ENCODE data around the gene CASP2.
"Not testable (repeated sequence)": the region's sequence is repeated elsewhere in the genome, so short reads cannot be mapped to it uniquely, and the experiment has no call there.

Gene CASP2

GRCh38 chr7:143265017-143265693 is 23.0 kb upstream of the CASP2 start:
- no peak for DNase-seq

- DNase-seq: no peak
These were observed 18.9 kb upstream of the CASP2 start for GRCh38 chr7:143269251-143269650.

- DNase-seq: no peak
These were observed 16.9 kb upstream of the CASP2 start for GRCh38 chr7:143271240-143271639.

GRCh38 chr7:143272871-143273270 is 15.3 kb upstream of the CASP2 start:
- DNase-seq: no peak

GRCh38 chr7:143279186-143280098 is 8.7 kb upstream of the CASP2 start:
- no peak for DNase-seq

GRCh38 chr7:143280160-143280559 is 8.0 kb upstream of the CASP2 start:
- no peak for DNase-seq

GRCh38 chr7:143280566-143280965 is 7.6 kb upstream of the CASP2 start:
- no peak for DNase-seq

- DNase-seq: no peak
These were observed 6.6 kb upstream of the CASP2 start for GRCh38 chr7:143281529-143281928.

- no peak for DNase-seq
These were observed 6.0 kb upstream of the CASP2 start for GRCh38 chr7:143282124-143282523.

GRCh38 chr7:143283381-143283780 is 4.8 kb upstream of the CASP2 start:
- no peak for DNase-seq

- DNase-seq: peak in 1 of 3 experiments; percentile 28
These were observed 3.3 kb upstream of the CASP2 start, which contains the start of gene TMEM139 for GRCh38 chr7:143284591-143285469. TSS of gene TMEM139 (plus strand) at chr7:143284958. CDS start at chr7:143285958, 1,000 bp downstream.

GRCh38 chr7:143285470-143285778 is 2.7 kb upstream of the CASP2 start:
- DNase-seq: no peak

GRCh38 chr7:143285806-143286521 is 2.2 kb upstream of the CASP2 start:
- no peak for DNase-seq

GRCh38 chr7:143286522-143286890 is 1.6 kb upstream of the CASP2 start:
- DNase-seq: no peak

- no peak for DNase-seq
These were observed 714 bp upstream of the CASP2 start for GRCh38 chr7:143287339-143287934.

GRCh38 chr7:143288836-143289235 is 685 bp downstream of the CASP2 start:
- DNase-seq: no peak

- no peak for DNase-seq
These were observed 1.3 kb downstream of the CASP2 start for GRCh38 chr7:143289421-143289820.

- not testable (repeated sequence) for DNase-seq
These were observed 1.7 kb downstream of the CASP2 start for GRCh38 chr7:143289888-143290287.

GRCh38 chr7:143290293-143290692 is 2.1 kb downstream of the CASP2 start:
- DNase-seq: no peak

- no peak for DNase-seq
These were observed 4.7 kb downstream of the CASP2 start for GRCh38 chr7:143292876-143293275.

- DNase-seq: no peak
These were observed 7.7 kb downstream of the CASP2 start for GRCh38 chr7:143295870-143296269.

- no peak for DNase-seq
These were observed 8.5 kb downstream of the CASP2 start for GRCh38 chr7:143296686-143297085.

Data from NCI-H1417 (cell line).